ENCODE results near the gene CNIH2. TPM values are rescaled to one million over a fixed set of nuclear protein-coding genes. Genes with fewer than 3 reads are reported as not detected.

CNIH2 gene
- total and polyA plus RNA-seq, 2 of the 13 experiments (the other 11 are each of a cell fraction or from before 2014, with no cell fraction given) = 0.60 to 0.69 TPM

DNA sequence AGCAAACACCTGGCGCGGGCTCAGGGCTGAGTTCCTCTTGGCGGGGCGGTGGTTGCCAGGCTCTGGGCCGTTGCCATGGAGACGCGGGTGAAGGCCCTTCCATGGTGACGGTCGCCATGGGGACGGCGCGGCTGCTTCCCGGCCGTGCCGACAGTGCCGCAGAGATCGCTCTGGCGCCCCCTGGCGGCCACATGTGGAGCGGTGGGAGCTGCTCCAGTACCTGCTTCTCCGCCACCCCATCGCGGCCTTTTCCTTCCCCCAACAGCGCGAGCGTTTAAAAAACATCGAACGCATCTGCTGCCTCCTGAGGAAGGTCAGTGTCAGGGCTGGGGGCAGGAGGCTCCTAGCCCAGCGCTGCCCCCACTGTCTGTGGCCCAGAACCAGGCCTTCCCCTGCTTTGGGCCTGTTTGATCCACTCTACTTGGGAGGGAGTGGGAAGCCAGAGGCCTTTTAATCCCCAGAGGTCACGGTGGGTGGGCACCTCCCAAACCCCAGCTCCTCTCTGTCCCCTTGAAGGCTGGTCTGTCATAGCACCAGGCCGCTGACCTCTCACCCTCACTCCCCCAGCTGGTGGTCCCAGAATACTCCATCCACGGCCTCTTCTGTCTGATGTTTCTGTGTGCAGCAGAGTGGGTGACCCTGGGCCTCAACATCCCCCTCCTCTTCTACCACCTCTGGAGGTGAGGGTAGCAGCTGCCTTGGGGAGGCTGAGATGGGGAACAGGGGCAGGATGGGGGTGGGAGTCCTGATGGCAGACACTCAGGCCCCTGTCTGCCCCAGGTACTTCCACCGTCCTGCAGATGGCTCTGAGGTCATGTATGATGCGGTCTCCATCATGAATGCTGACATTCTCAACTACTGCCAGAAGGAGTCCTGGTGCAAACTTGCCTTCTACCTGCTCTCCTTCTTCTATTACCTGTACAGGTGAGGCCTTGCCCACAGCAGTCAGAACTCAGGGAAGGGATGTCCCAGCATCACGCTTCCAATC is 4.8 kb downstream of the CNIH2 start (continued):
- TF ChIP-seq SMAD1 (CRISPR knock-in tag; IDR thresholded peaks at IDR 0.05; ENCODE audit: borderline replicate concordance, low read depth) = 0 out of 2 replicates have a peak, but pooled peaks have one; percentile 33
- TF ChIP-seq SIN3A (IDR thresholded peaks at IDR 0.05; ENCODE audit: borderline replicate concordance, low read depth, low read length) = peak; percentile 92; the same call in 1 of the 2 replicates
- no peak for TF ChIP-seq ZNF34 (CRISPR knock-in tag; IDR thresholded peaks at IDR 0.05; ENCODE audit: borderline replicate concordance)
- TF ChIP-seq XBP1 (CRISPR knock-in tag; IDR thresholded peaks at IDR 0.05) = no peak
- TF ChIP-seq, protein P1, sequence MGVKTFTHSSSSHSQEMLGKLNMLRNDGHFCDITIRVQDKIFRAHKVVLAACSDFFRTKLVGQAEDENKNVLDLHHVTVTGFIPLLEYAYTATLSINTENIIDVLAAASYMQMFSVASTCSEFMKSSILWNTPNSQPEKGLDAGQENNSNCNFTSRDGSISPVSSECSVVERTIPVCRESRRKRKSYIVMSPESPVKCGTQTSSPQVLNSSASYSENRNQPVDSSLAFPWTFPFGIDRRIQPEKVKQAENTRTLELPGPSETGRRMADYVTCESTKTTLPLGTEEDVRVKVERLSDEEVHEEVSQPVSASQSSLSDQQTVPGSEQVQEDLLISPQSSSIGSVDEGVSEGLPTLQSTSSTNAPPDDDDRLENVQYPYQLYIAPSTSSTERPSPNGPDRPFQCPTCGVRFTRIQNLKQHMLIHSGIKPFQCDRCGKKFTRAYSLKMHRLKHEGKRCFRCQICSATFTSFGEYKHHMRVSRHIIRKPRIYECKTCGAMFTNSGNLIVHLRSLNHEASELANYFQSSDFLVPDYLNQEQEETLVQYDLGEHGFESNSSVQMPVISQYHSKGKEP (CRISPR knock-in tag; IDR thresholded peaks at IDR 0.05) = no peak
- no peak for TF ChIP-seq TEAD2 (CRISPR knock-in tag; IDR thresholded peaks at IDR 0.05)
- TF ChIP-seq MIER2 (CRISPR knock-in tag; IDR thresholded peaks at IDR 0.05) = peak; percentile 52; the same call in 1 of the 2 replicates
- TF ChIP-seq, protein P2, sequence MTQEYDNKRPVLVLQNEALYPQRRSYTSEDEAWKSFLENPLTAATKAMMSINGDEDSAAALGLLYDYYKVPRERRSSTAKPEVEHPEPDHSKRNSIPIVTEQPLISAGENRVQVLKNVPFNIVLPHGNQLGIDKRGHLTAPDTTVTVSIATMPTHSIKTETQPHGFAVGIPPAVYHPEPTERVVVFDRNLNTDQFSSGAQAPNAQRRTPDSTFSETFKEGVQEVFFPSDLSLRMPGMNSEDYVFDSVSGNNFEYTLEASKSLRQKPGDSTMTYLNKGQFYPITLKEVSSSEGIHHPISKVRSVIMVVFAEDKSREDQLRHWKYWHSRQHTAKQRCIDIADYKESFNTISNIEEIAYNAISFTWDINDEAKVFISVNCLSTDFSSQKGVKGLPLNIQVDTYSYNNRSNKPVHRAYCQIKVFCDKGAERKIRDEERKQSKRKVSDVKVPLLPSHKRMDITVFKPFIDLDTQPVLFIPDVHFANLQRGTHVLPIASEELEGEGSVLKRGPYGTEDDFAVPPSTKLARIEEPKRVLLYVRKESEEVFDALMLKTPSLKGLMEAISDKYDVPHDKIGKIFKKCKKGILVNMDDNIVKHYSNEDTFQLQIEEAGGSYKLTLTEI (CRISPR knock-in tag; conservative IDR thresholded peaks at IDR 0.05) = no peak
- TF ChIP-seq CEBPG (CRISPR knock-in tag; IDR thresholded peaks at IDR 0.05) = peak; percentile 21; the same call in 1 of the 2 replicates
- TF ChIP-seq ZNF235 (CRISPR knock-in tag; IDR thresholded peaks at IDR 0.05; ENCODE audit: borderline replicate concordance) = no peak
- TF ChIP-seq EHMT2 (IDR thresholded peaks at IDR 0.05; ENCODE audit: borderline replicate concordance, low read depth, low read length) = no peak
- peak; percentile 61 for TF ChIP-seq YY1 (IDR thresholded peaks at IDR 0.05; ENCODE audit: insufficient read depth, insufficient replicate concordance, low read depth, low read length)
- TF ChIP-seq, protein P3, sequence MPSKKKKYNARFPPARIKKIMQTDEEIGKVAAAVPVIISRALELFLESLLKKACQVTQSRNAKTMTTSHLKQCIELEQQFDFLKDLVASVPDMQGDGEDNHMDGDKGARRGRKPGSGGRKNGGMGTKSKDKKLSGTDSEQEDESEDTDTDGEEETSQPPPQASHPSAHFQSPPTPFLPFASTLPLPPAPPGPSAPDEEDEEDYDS (CRISPR knock-in tag; IDR thresholded peaks at IDR 0.05) = no peak
- no peak for TF ChIP-seq ZFP36L2 (CRISPR knock-in tag; IDR thresholded peaks at IDR 0.05)
- TF ChIP-seq HCFC1 (IDR thresholded peaks at IDR 0.05; ENCODE audit: low read depth, low read length) = peak; percentile 51
- TF ChIP-seq ZNF337 (CRISPR knock-in tag; IDR thresholded peaks at IDR 0.05; ENCODE audit: borderline replicate concordance, low read depth) = no peak
- TF ChIP-seq, protein P4, sequence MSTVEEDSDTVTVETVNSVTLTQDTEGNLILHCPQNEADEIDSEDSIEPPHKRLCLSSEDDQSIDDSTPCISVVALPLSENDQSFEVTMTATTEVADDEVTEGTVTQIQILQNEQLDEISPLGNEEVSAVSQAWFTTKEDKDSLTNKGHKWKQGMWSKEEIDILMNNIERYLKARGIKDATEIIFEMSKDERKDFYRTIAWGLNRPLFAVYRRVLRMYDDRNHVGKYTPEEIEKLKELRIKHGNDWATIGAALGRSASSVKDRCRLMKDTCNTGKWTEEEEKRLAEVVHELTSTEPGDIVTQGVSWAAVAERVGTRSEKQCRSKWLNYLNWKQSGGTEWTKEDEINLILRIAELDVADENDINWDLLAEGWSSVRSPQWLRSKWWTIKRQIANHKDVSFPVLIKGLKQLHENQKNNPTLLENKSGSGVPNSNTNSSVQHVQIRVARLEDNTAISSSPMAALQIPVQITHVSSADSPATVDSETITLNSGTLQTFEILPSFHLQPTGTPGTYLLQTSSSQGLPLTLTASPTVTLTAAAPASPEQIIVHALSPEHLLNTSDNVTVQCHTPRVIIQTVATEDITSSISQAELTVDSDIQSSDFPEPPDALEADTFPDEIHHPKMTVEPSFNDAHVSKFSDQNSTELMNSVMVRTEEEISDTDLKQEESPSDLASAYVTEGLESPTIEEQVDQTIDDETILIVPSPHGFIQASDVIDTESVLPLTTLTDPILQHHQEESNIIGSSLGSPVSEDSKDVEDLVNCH (CRISPR knock-in tag; IDR thresholded peaks at IDR 0.05) = no peak
- no peak for TF ChIP-seq NFIB (CRISPR knock-in tag; IDR thresholded peaks at IDR 0.05; ENCODE audit: borderline replicate concordance)
- TF ChIP-seq NCOA5 (CRISPR knock-in tag; IDR thresholded peaks at IDR 0.05) = no peak
- peak; percentile 66 for TF ChIP-seq BORCS8-MEF2B (CRISPR knock-in tag; IDR thresholded peaks at IDR 0.05)
- TF ChIP-seq, protein P5, sequence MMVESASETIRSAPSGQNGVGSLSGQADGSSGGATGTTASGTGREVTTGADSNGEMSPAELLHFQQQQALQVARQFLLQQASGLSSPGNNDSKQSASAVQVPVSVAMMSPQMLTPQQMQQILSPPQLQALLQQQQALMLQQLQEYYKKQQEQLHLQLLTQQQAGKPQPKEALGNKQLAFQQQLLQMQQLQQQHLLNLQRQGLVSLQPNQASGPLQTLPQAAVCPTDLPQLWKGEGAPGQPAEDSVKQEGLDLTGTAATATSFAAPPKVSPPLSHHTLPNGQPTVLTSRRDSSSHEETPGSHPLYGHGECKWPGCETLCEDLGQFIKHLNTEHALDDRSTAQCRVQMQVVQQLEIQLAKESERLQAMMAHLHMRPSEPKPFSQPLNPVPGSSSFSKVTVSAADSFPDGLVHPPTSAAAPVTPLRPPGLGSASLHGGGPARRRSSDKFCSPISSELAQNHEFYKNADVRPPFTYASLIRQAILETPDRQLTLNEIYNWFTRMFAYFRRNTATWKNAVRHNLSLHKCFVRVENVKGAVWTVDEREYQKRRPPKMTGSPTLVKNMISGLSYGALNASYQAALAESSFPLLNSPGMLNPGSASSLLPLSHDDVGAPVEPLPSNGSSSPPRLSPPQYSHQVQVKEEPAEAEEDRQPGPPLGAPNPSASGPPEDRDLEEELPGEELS (CRISPR knock-in tag; IDR thresholded peaks at IDR 0.05) = no peak

Measured in HepG2 (cell line).